Endothelial cell of umbilical vein (primary cell): ENCODE data around the gene BAG5. TPM values are rescaled to one million over a fixed set of nuclear protein-coding genes. Genes with fewer than 3 reads are reported as not detected.

ENCODE experiments used
- BruUV-seq: library from RNA; stranded (reverse); fragments of 400-500 nt; replicated peaks from 2 replicates; lab custom pipeline; 2021; lab: Mats Ljungman, UMichigan
- CTCF ChIA-PET: fragments of 300-600, 350-600 bp; sonication (Branson Sonifier 250); formaldehyde crosslinking; loops from one replicate; lab custom pipeline; 2021; ENCODE audit warnings: antibody characterized with exemption, inconsistent platforms; lab: Charles Lee
- POLR2A ChIA-PET: fragments of 300-600, 350-600 bp; sonication (Branson Sonifier 250); formaldehyde crosslinking; loops from one replicate; lab custom pipeline; 2021; ENCODE audit warnings: antibody characterized with exemption, inconsistent platforms; lab: Charles Lee
- DNase-seq: peaks from one replicate; pipeline ENCODE4 v3.0.0-alpha.2; 2011; ENCODE audit warnings: low read depth, low spot score
- FAIRE-seq: peaks from 2 replicates; lab custom pipeline; 2011; peaks lifted over from hg19 to GRCh38; lab: Jason Lieb, UNC
- H2AFZ ChIP-seq: 2 replicates; pipeline ENCODE4 v1.6.0; 2012; ENCODE audit warnings: low read depth, low read length, control low read depth, inconsistent platforms
- H3K27ac ChIP-seq: 2 replicates; pipeline ENCODE4 v1.5.1; 2011; ENCODE audit warnings: low read depth, mild to moderate bottlenecking, control low read depth, low read length, moderate library complexity; ENCODE audit not compliant: insufficient read depth
- H3K27me3 ChIP-seq, 2 experiments: 2 replicates each; pipeline versions ENCODE4 v1.6.0 to v1.6.1; 2011; ENCODE audit warnings: low read length in 2 of 2, mixed read lengths in 1 of 2; ENCODE audit not compliant: control insufficient read depth in 2 of 2, insufficient read depth in 2 of 2
- H3K36me3 ChIP-seq, 2 experiments: 2 replicates in 1 of 2; 3 replicates in 1 of 2; pipeline ENCODE4 v1.5.1; 2011; ENCODE audit warnings: low read length in 2 of 2, mild to moderate bottlenecking in 1 of 2, moderate library complexity in 1 of 2; ENCODE audit not compliant: control insufficient read depth in 2 of 2, insufficient read depth in 2 of 2; ENCODE audit errors: extremely low read depth in 1 of 2
- H3K4me1 ChIP-seq: 3 replicates; pipeline ENCODE4 v1.5.1; 2011; ENCODE audit warnings: mild to moderate bottlenecking, low read length; ENCODE audit not compliant: control insufficient read depth, insufficient read depth; ENCODE audit errors: extremely low read depth
- H3K4me2 ChIP-seq: 2 replicates; pipeline ENCODE4 v1.6.1; 2011; ENCODE audit warnings: low read length, control low read depth, mixed read lengths; ENCODE audit not compliant: insufficient read depth
- H3K4me3 ChIP-seq, 3 experiments: fragments of 200-600 bp in 1 of 3; sonication (generic), shearing (Covaris generic) in 1 of 3; replicated peaks in 1 of 3; 2 replicates each; pipeline ENCODE4 v1.5.1; 2011 to 2016; ENCODE audit warnings: control low read depth in 3 of 3, low read length in 3 of 3, mild to moderate bottlenecking in 2 of 3, inconsistent platforms in 1 of 3, low read depth in 1 of 3, moderate library complexity in 1 of 3; ENCODE audit not compliant: insufficient read depth in 1 of 3
- H3K79me2 ChIP-seq: 2 replicates; pipeline ENCODE4 v1.6.0; 2012; ENCODE audit warnings: low read length, inconsistent platforms; ENCODE audit not compliant: control insufficient read depth, insufficient read depth
- H3K9ac ChIP-seq: replicated peaks from 2 replicates; pipeline ENCODE3; 2011; ENCODE audit warnings: low read length, control low read depth; ENCODE audit not compliant: insufficient read depth; ENCODE audit errors: extremely low read depth
- H3K9me1 ChIP-seq: replicated peaks from 3 replicates; pipeline ENCODE4 v1.6.0; 2011; ENCODE audit warnings: mild to moderate bottlenecking, low read length; ENCODE audit not compliant: control insufficient read depth, insufficient read depth; ENCODE audit errors: extremely low read depth
- H3K9me3 ChIP-seq: replicated peaks from 2 replicates; pipeline ENCODE4 v1.5.1; 2012; ENCODE audit warnings: low read length, inconsistent platforms; ENCODE audit not compliant: control insufficient read depth, insufficient read depth
- H4K20me1 ChIP-seq: replicated peaks from 2 replicates; pipeline ENCODE3; 2011; ENCODE audit warnings: mild to moderate bottlenecking, low read length; ENCODE audit not compliant: control insufficient read depth, insufficient read depth; ENCODE audit errors: extremely low read depth
- EZH2 ChIP-seq: IDR thresholded peaks from 2 replicates; pipeline ENCODE4 v1.6.1; 2012; ENCODE audit warnings: borderline replicate concordance, low read depth, mild to moderate bottlenecking, moderate library complexity, low read length, inconsistent platforms; ENCODE audit not compliant: severe bottlenecking
- FOS ChIP-seq: IDR thresholded peaks from 2 replicates; pipeline ENCODE4 v1.6.1; 2011; ENCODE audit warnings: mild to moderate bottlenecking, low read length, moderate library complexity, borderline replicate concordance; ENCODE audit not compliant: insufficient read depth
- GATA2 ChIP-seq: IDR thresholded peaks from 2 replicates; pipeline ENCODE4 v1.7.0; 2011; ENCODE audit warnings: low read depth, mild to moderate bottlenecking, moderate library complexity, mixed read lengths, low read length; ENCODE audit not compliant: insufficient read length, insufficient read depth
- JUN ChIP-seq: IDR thresholded peaks from 2 replicates; pipeline ENCODE4 v1.6.1; 2011; ENCODE audit warnings: borderline replicate concordance, low read depth; ENCODE audit not compliant: insufficient read length, insufficient read depth
- MYC ChIP-seq: IDR thresholded peaks from one replicate; pipeline ENCODE4 v1.6.1; 2011; ENCODE audit warnings: mild to moderate bottlenecking, low read depth, low read length
- POLR2A ChIP-seq: IDR thresholded peaks from 2 replicates; pipeline ENCODE4 v1.6.1; 2012; ENCODE audit warnings: low read depth, mild to moderate bottlenecking, control low read depth, low read length
- POLR2AphosphoS5 ChIP-seq: IDR thresholded peaks from 2 replicates; pipeline ENCODE4 v1.6.1; 2012; ENCODE audit warnings: low read depth, mild to moderate bottlenecking, control low read depth, low read length, moderate library complexity; ENCODE audit not compliant: insufficient read depth
- dilution Hi-C: fragments of 300-500 bp; cut with MboI; formaldehyde crosslinking; loops from one replicate; pipeline ENCODE4 v1.15.0; 2019; ENCODE audit warnings: low sequenced_read_pairs; ENCODE audit not compliant: extremely low pct_ligation_motif_present
- intact Hi-C: fragments of 100-400 bp; cut with micrococcal nuclease; formaldehyde crosslinking; loops from one replicate; pipeline ENCODE4 v1.10.0; 2022
- polyA plus RNA-seq, 4 experiments: library from polyadenylated mRNA; depleted of rRNA in 3 of 4; stranded (reverse) in 3 of 4; unstranded in 1 of 4; fragments of >200 nt; gene quantifications; 2 replicates each; pipeline versions ENCODE4 v1.2.1 to v1.2.3, GENCODE V29; 2011 to 2012; ENCODE audit warnings: missing spikeins in 1 of 4
- total RNA-seq: library from RNA; stranded (reverse); gene quantifications from 2 replicates; pipeline ENCODE4 v1.2.3, GENCODE V29; 2021
- TF ChIP-seq, protein P1 (sequence below): IDR thresholded peaks from 2 replicates; pipeline ENCODE4 v1.6.1; 2011; ENCODE audit not compliant: insufficient read depth, insufficient read length
- TF ChIP-seq, protein P2 (sequence below), 2 donors: IDR thresholded peaks; 1 replicate in 1 of 2; 2 replicates in 1 of 2; pipeline ENCODE4 v1.5.1; 2011; ENCODE audit warnings: low read length in 2 of 2, mild to moderate bottlenecking in 2 of 2, moderate library complexity in 2 of 2, control low read depth in 1 of 2, inconsistent platforms in 1 of 2, low read depth in 1 of 2; ENCODE audit not compliant: insufficient read depth in 1 of 2; ENCODE audit errors: extremely low read depth in 1 of 2

The BAG5 gene
- total and polyA plus RNA-seq, 2 donors (not counting 3 experiments of a cell fraction or from before 2014, with no cell fraction given): 6.3 to 32.5 TPM

DNA sequence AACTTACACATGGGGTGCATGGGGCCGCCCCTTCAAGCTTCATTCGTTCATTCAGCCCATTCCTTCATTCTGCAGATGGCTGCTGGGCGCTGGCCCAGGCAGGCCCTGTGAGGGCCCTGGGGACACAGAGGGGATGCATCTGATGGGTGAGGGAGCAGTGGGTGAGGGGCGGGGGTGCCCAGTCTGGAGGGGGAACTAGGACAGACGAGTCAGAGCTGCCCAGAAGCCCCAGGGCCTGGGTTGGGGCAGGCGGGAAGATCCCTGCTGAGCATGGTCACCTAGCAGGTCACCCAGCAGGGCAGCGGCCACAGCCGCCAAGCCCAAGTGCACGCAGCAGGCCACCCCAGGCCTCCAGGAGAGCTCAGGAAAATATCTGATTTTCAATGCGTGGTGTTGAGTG lies 19.3 kb downstream of the BAG5 start:
- Histone ChIP-seq H3K4me3 (no peak overlapping the region), H3K9ac (no peak overlapping the region), H3K9me3 (no peaks in the 10 kb centered on the region), H2AFZ (no peak overlapping the region), H3K27me3 (no peaks in the 10 kb centered on the region), H3K9me1 (no peaks in the 10 kb centered on the region), H3K79me2 (no peaks in the 10 kb centered on the region), H3K36me3 (no peaks in the 10 kb centered on the region), H4K20me1 (no peaks in the 10 kb centered on the region), H3K4me2 (no peak overlapping the region), H3K27ac (no peak overlapping the region), H3K4me1 (no peaks in the 10 kb centered on the region)
- ChIA-PET CTCF (interaction anchor here (1.1 to 14.4 kb wide), 4 partner anchors 19 to 439 kb away, joined by 3 to 209 read pairs (median 8); partner anchors contain the start of genes BAG5 and CKB), POLR2A (no interaction called here)
- DNase-seq (no peak), FAIRE-seq (no peak)
- no TSS peak for BruUV-seq
- no peak for TF ChIP-seq MYC
- TF ChIP-seq GATA2: no peak
- no peak for TF ChIP-seq FOS
- TF ChIP-seq POLR2A: no peak
- TF ChIP-seq, protein P1, sequence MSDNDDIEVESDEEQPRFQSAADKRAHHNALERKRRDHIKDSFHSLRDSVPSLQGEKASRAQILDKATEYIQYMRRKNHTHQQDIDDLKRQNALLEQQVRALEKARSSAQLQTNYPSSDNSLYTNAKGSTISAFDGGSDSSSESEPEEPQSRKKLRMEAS: no peak
- TF ChIP-seq, protein P2, sequence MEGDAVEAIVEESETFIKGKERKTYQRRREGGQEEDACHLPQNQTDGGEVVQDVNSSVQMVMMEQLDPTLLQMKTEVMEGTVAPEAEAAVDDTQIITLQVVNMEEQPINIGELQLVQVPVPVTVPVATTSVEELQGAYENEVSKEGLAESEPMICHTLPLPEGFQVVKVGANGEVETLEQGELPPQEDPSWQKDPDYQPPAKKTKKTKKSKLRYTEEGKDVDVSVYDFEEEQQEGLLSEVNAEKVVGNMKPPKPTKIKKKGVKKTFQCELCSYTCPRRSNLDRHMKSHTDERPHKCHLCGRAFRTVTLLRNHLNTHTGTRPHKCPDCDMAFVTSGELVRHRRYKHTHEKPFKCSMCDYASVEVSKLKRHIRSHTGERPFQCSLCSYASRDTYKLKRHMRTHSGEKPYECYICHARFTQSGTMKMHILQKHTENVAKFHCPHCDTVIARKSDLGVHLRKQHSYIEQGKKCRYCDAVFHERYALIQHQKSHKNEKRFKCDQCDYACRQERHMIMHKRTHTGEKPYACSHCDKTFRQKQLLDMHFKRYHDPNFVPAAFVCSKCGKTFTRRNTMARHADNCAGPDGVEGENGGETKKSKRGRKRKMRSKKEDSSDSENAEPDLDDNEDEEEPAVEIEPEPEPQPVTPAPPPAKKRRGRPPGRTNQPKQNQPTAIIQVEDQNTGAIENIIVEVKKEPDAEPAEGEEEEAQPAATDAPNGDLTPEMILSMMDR (IDR thresholded peaks at IDR 0.05; ENCODE audit: extremely low read depth in 1 of 2, insufficient read depth in 1 of 2, low read depth in 1 of 2, low read length in 2 of 2): no peak
- TF ChIP-seq EZH2: no peak
- TF ChIP-seq POLR2AphosphoS5: no peak
- no peak for TF ChIP-seq JUN
- intact Hi-C loops (no loop called here), dilution Hi-C loops (no loop called here)
